H1 (cell line): Measurements from ENCODE around the gene ANXA3. TPM values are rescaled to one million over a fixed set of nuclear protein-coding genes. Genes with fewer than 3 reads are reported as not detected.

ENCODE experiments used
- CTCF ChIA-PET: fragments of 300-600 bp; sonication (Branson Sonifier 250); formaldehyde crosslinking; loops from one replicate; lab custom pipeline; 2021; ENCODE audit not compliant: partially characterized antibody; lab: Charles Lee
- POLR2A ChIA-PET: fragments of 300-600 bp; sonication (Branson Sonifier 250); formaldehyde crosslinking; loops from one replicate; lab custom pipeline; 2021; ENCODE audit warnings: inconsistent platforms; ENCODE audit not compliant: partially characterized antibody; lab: Charles Lee
- DNase-seq, 2 experiments: peaks; one replicate each; pipeline versions ENCODE4 v3.0.0 to v3.0.0-alpha.2; 2010 to 2022; ENCODE audit warnings: low spot score in 2 of 2, low read depth in 1 of 2, mixed read lengths in 1 of 2
- FAIRE-seq: peaks from 2 replicates; lab custom pipeline; 2011; peaks lifted over from hg19 to GRCh38; lab: Jason Lieb, UNC
- H2AFZ ChIP-seq: 2 replicates; pipeline ENCODE4 v1.8.1; 2012; ENCODE audit warnings: low read length, inconsistent platforms
- H2AK5ac ChIP-seq: 2 replicates; pipeline ENCODE4 v1.6.1; 2013; ENCODE audit warnings: low read depth, low read length
- H2BK120ac ChIP-seq: replicated peaks from 2 replicates; pipeline ENCODE3; 2013; ENCODE audit warnings: low read depth, low read length, inconsistent platforms
- H2BK12ac ChIP-seq: 2 replicates; pipeline ENCODE4 v1.6.1; 2013; ENCODE audit warnings: low read depth, low read length
- H2BK15ac ChIP-seq: 2 replicates; pipeline ENCODE4 v1.6.1; 2013; ENCODE audit warnings: low read length
- H2BK20ac ChIP-seq: 2 replicates; pipeline ENCODE4 v1.6.1; 2013; ENCODE audit warnings: low read length
- H2BK5ac ChIP-seq: 2 replicates; pipeline ENCODE4 v1.6.1; 2013; ENCODE audit warnings: low read depth, low read length
- H3K14ac ChIP-seq: 2 replicates; pipeline ENCODE4 v1.6.1; 2013; ENCODE audit warnings: inconsistent platforms; ENCODE audit not compliant: insufficient read length
- H3K18ac ChIP-seq: 2 replicates; pipeline ENCODE4 v1.6.1; 2013; ENCODE audit warnings: low read length; ENCODE audit errors: extremely low read depth
- H3K23ac ChIP-seq: 2 replicates; pipeline ENCODE4 v1.6.1; 2013; ENCODE audit warnings: inconsistent platforms; ENCODE audit not compliant: insufficient read length
- H3K23me2 ChIP-seq: 2 replicates; pipeline ENCODE4 v1.6.1; 2013; ENCODE audit warnings: low read depth, low read length
- H3K27ac ChIP-seq: 2 replicates; pipeline ENCODE4 v1.6.1; 2011; ENCODE audit warnings: low read depth, low read length, inconsistent platforms
- H3K27me3 ChIP-seq, 4 experiments: replicated peaks in 1 of 4; 1 replicate in 1 of 4; 2 replicates in 3 of 4; pipeline versions ENCODE4 v1.6.1 to v1.8.1; 2011 to 2013; ENCODE audit warnings: low read length in 3 of 4, mild to moderate bottlenecking in 3 of 4, inconsistent platforms in 2 of 4, mixed read lengths in 2 of 4, moderate library complexity in 1 of 4; ENCODE audit not compliant: control insufficient read depth in 3 of 4, insufficient read depth in 3 of 4; ENCODE audit errors: extremely low read depth in 1 of 4
- H3K36me3 ChIP-seq, 4 experiments: 2 replicates each; pipeline versions ENCODE4 v1.6.1 to v1.8.1; 2011 to 2013; ENCODE audit warnings: mild to moderate bottlenecking in 4 of 4, low read length in 3 of 4, moderate library complexity in 2 of 4, control low read depth in 1 of 4, inconsistent platforms in 1 of 4; ENCODE audit not compliant: insufficient read depth in 4 of 4, control insufficient read depth in 2 of 4
- H3K4ac ChIP-seq: replicated peaks from 2 replicates; pipeline ENCODE3; 2013; ENCODE audit warnings: low read length, low read depth, mixed read lengths, inconsistent platforms; ENCODE audit not compliant: insufficient read length
- H3K4me1 ChIP-seq, 4 experiments: replicated peaks in 1 of 4; 1 replicate in 1 of 4; 2 replicates in 3 of 4; pipeline versions ENCODE4 v1.6.1 to v1.8.1; 2011 to 2013; ENCODE audit warnings: low read length in 3 of 4, inconsistent platforms in 2 of 4, mixed read lengths in 1 of 4; ENCODE audit not compliant: insufficient read depth in 4 of 4, control insufficient read depth in 3 of 4
- H3K4me2 ChIP-seq, 2 experiments: 2 replicates each; pipeline versions ENCODE4 v1.6.1 to v1.8.1; 2011 to 2013; ENCODE audit warnings: low read depth in 2 of 2, low read length in 2 of 2, control low read depth in 1 of 2, inconsistent platforms in 1 of 2, mild to moderate bottlenecking in 1 of 2; ENCODE audit not compliant: insufficient read depth in 1 of 2
- H3K4me3 ChIP-seq, 4 experiments: fragments of 200-600, 300-600 bp in 1 of 4; sonication (generic), shearing (Covaris generic), sonication (Bioruptor Twin) in 1 of 4; 2 replicates each; pipeline versions ENCODE4 v1.5.1 to v1.8.1; 2011 to 2016; ENCODE audit warnings: low read length in 4 of 4, low read depth in 3 of 4, control low read depth in 2 of 4, inconsistent platforms in 2 of 4, mild to moderate bottlenecking in 2 of 4, mixed read lengths in 1 of 4, moderate library complexity in 1 of 4; ENCODE audit not compliant: insufficient read depth in 2 of 4; ENCODE audit errors: extremely low read depth in 1 of 4
- H3K56ac ChIP-seq: replicated peaks from 2 replicates; pipeline ENCODE3; 2013; ENCODE audit warnings: low read depth, mild to moderate bottlenecking, mixed read lengths, low read length, inconsistent platforms; ENCODE audit not compliant: insufficient read length
- H3K79me1 ChIP-seq: 2 replicates; pipeline ENCODE4 v1.6.1; 2013; ENCODE audit warnings: low read depth, low read length, control low read depth
- H3K79me2 ChIP-seq, 2 experiments: 2 replicates each; pipeline versions ENCODE4 v1.6.1 to v1.8.1; 2012 to 2013; ENCODE audit warnings: low read length in 2 of 2, mild to moderate bottlenecking in 2 of 2, inconsistent platforms in 1 of 2; ENCODE audit not compliant: insufficient read depth in 2 of 2, control insufficient read depth in 1 of 2
- H3K9ac ChIP-seq, 4 experiments: replicated peaks in 1 of 4; 1 replicate in 1 of 4; 2 replicates in 3 of 4; pipeline versions ENCODE4 v1.6.1 to v1.8.1; 2011 to 2013; ENCODE audit warnings: low read depth in 3 of 4, low read length in 3 of 4, control low read depth in 2 of 4, mild to moderate bottlenecking in 2 of 4, moderate library complexity in 2 of 4, inconsistent platforms in 1 of 4; ENCODE audit errors: extremely low read depth in 1 of 4
- H3K9me3 ChIP-seq, 2 experiments: 2 replicates each; pipeline versions ENCODE4 v1.6.1 to v1.8.1; 2012 to 2013; ENCODE audit warnings: mild to moderate bottlenecking in 2 of 2, moderate library complexity in 2 of 2, control low read depth in 1 of 2, inconsistent platforms in 1 of 2, low read depth in 1 of 2, low read length in 1 of 2, mixed read lengths in 1 of 2; ENCODE audit not compliant: insufficient read depth in 2 of 2
- H4K20me1 ChIP-seq, 2 experiments: replicated peaks in 1 of 2; 2 replicates each; pipeline versions ENCODE3 to v1.8.1; 2011 to 2013; ENCODE audit warnings: inconsistent platforms in 2 of 2, low read length in 2 of 2, mild to moderate bottlenecking in 1 of 2; ENCODE audit not compliant: insufficient read depth in 2 of 2, control insufficient read depth in 1 of 2
- H4K5ac ChIP-seq: 2 replicates; pipeline ENCODE4 v1.6.1; 2013; ENCODE audit warnings: low read length, low read depth, mixed read lengths, inconsistent platforms; ENCODE audit not compliant: insufficient read length
- H4K8ac ChIP-seq: 2 replicates; pipeline ENCODE4 v1.8.0; 2013; ENCODE audit warnings: mild to moderate bottlenecking, moderate library complexity, low read length, inconsistent platforms; ENCODE audit not compliant: insufficient read depth; ENCODE audit errors: extremely low read depth
- H4K91ac ChIP-seq: replicated peaks from 2 replicates; pipeline ENCODE3; 2013; ENCODE audit warnings: low read length, mixed read lengths, inconsistent platforms; ENCODE audit not compliant: insufficient read length
- FOSL1 ChIP-seq: IDR thresholded peaks from 2 replicates; pipeline ENCODE4 v1.6.1; 2011; ENCODE audit warnings: mild to moderate bottlenecking, low read depth, low read length, moderate library complexity; ENCODE audit not compliant: insufficient read depth
- GABPA ChIP-seq: IDR thresholded peaks from 2 replicates; pipeline ENCODE4 v1.6.1; 2011; ENCODE audit warnings: mild to moderate bottlenecking, low read length, moderate library complexity, borderline replicate concordance; ENCODE audit not compliant: insufficient read depth
- PHF8 ChIP-seq: fragments of 200-600 bp; sonication (generic); conservative IDR thresholded peaks from 2 replicates; pipeline ENCODE4 v1.7.1; 2012; ENCODE audit warnings: low read depth, mild to moderate bottlenecking, inconsistent platforms, low read length, moderate library complexity
- TAF7 ChIP-seq: optimal IDR thresholded peaks from 2 replicates; pipeline ENCODE3; 2011; ENCODE audit warnings: low read depth, mild to moderate bottlenecking, inconsistent platforms, low read length, moderate library complexity, borderline replicate concordance
- WGBS, 2 experiments: shearing (Covaris generic) in 1 of 2; methylation state at CpG; one replicate each; pipeline versions ENCODE4 v1.1.6 to v1.1.7; 2013 to 2015; ENCODE audit warnings: low lambda C conversion rate in 2 of 2, mixed read lengths in 2 of 2, inconsistent platforms in 1 of 2, low coverage in 1 of 2, missing lambda C conversion rate in 1 of 2; ENCODE audit not compliant: insufficient replicate concordance in 2 of 2, insufficient coverage in 1 of 2, insufficient read length in 1 of 2; ENCODE audit errors: extremely low coverage in 1 of 2, missing lambda C conversion rate in 1 of 2; 5-methylcytosine and 5-hydroxymethylcytosine counted together
- polyA plus RNA-seq, 7 experiments: library from polyadenylated mRNA; depleted of rRNA in 3 of 7; stranded (reverse) in 5 of 7; unstranded in 2 of 7; fragments of >200 nt in 5 of 7; fragments of 200-250 nt in 2 of 7; gene quantifications; 1 replicate in 5 of 7; 2 replicates in 1 of 7; 4 replicates in 1 of 7; pipeline versions ENCODE4 v1.2.1 to v1.2.3, GENCODE V29; 2011 to 2013; ENCODE audit warnings: missing spikeins in 2 of 7, mixed read lengths in 2 of 7
- total RNA-seq: library from RNA; stranded (reverse); fragmentation: NEBNext Ultra II Directional; extraction: Animal tissue kit (Norgen Biotek cat#: 25700); gene quantifications from 2 replicates; pipeline ENCODE4 v1.2.1, GENCODE V29; 2021

Gene ANXA3
- total and polyA plus RNA-seq, 2 of the 8 experiments (the other 6 are each of a cell fraction or from before 2014, with no cell fraction given) = 10.3 to 27.3 TPM

DNA sequence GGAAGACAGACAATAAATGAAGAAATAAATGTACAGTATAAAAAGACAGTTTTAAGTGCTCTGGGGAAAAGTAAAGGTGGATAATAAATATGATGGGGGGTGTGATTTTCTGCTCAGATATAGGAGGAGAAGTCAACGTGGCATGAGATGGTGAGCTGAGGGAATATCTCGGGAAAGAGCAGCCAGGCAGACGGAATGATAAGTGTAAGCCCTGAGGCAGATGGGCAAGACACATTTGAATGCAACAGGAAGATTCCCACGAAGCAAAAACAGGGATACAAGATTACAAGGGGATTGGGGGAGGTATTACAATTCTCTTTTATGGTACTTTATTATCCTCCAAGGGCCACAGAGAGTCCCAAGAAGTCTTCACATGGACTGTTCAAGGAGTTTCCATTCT is 11.1 kb downstream of the ANXA3 start:
- Histone ChIP-seq H3K18ac (no peak overlapping the region), H2BK5ac (no peak overlapping the region), H4K91ac (no peak overlapping the region), H3K79me1 (no peaks in the 10 kb centered on the region), H4K5ac (no peak overlapping the region), H2AK5ac (no peak overlapping the region), H2BK20ac (no peak overlapping the region), H3K36me3 (no peaks in the 10 kb centered on the region), H2BK15ac (no peak overlapping the region), H2BK120ac (no peak overlapping the region), H2BK12ac (no peak overlapping the region), H3K4me3 (no peak overlapping the region), H3K14ac (no peak overlapping the region), H3K4ac (no peak overlapping the region), H3K4me2 (no peak overlapping the region), H3K27me3 (no peaks in the 10 kb centered on the region), H3K9ac (no peak overlapping the region), H3K56ac (no peak overlapping the region), H3K9me3 (no peaks in the 10 kb centered on the region), H3K23me2 (no peaks in the 10 kb centered on the region), H4K20me1 (no peaks in the 10 kb centered on the region), H3K79me2 (no peaks in the 10 kb centered on the region), H3K4me1 (peaks cover 4 to 15% (median 10%) of the 10 kb centered on the region in 4 experiments), H3K27ac (no peak overlapping the region), H4K8ac (no peak overlapping the region), H2AFZ (no peak overlapping the region), H3K23ac (no peak overlapping the region)
- FAIRE-seq = no peak
- no peak for TF ChIP-seq PHF8
- TF ChIP-seq TAF7 = no peak
- TF ChIP-seq GABPA = no peak
- no peak for TF ChIP-seq FOSL1
- DNase-seq = no peak
- ChIA-PET CTCF (interaction anchor here (1.2 kb wide), 1 partner anchor 30 kb away, joined by 3 read pairs; no protein-coding TSS in a partner anchor), POLR2A (no interaction called here)
- 84% methylated on average over 4 of the region's 4 CpGs; no CpG with 5 or more reads in 1 of the 2 experiments for WGBS, 2 experiments
